NCI-H446 (cell line): ENCODE data around the gene PCDHA13.
"Not testable (repeated sequence)": the region's sequence is repeated elsewhere in the genome, so short reads cannot be mapped to it uniquely, and the experiment has no call there.

Experiments used
- DNase-seq, 2 experiments: peaks; one replicate each; lab custom pipeline; 2025; lab: John Stamatoyannopoulos, UW

Gene PCDHA13

DNA sequence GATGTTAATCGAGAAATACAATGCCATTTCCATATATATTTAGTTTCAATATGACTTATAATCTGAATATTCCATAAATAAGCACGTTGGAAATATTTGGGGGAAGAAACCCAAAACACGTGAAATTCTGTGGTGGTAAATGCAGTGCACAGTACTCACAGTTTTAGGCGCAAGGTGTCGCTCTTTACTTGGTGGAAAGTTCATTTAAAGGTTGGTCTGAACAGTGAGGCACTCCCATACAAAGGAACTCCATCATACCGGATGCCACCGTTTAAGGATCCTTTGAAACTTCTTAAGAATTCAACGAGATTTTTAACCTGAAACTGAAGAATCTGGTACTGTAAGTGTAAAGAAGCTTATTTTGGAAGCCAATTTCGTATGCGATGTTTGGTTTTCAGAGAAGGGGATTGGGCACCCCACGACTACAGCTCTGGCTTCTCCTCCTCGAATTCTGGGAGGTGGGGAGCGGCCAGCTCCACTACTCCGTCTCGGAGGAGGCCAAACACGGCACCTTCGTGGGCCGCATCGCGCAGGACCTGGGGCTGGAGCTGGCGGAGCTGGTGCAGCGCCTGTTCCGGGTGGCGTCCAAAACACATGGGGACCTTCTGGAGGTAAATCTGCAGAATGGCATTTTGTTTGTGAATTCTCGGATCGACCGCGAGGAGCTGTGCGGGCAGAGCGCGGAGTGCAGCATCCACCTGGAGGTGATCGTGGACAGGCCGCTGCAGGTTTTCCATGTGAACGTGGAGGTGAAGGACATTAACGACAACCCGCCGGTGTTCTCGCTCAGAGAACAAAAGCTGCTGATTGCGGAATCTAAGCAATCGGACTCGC is 13.0 kb upstream of the PCDHA13 start, which contains the start of gene PCDHA11:
Gene PCDHA11, plus strand, starts transcription at position 237 of the 834 bp plus-strand sequence. Its CDS starts 147 bp downstream, at position 384.
- no peak for DNase-seq

DNA sequence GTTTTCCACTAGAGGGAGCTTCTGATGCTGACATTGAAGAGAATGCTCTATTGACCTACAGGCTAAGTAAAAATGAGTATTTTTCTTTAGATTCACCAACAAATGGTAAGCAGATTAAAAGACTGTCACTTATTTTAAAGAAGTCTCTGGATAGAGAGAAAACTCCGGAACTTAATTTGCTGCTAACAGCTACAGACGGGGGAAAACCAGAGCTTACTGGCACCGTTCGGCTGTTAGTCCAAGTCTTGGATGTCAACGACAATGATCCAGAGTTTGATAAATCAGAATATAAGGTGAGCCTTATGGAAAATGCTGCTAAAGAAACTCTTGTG is 12.4 kb upstream of the PCDHA13 start:
- no peak for DNase-seq

DNA sequence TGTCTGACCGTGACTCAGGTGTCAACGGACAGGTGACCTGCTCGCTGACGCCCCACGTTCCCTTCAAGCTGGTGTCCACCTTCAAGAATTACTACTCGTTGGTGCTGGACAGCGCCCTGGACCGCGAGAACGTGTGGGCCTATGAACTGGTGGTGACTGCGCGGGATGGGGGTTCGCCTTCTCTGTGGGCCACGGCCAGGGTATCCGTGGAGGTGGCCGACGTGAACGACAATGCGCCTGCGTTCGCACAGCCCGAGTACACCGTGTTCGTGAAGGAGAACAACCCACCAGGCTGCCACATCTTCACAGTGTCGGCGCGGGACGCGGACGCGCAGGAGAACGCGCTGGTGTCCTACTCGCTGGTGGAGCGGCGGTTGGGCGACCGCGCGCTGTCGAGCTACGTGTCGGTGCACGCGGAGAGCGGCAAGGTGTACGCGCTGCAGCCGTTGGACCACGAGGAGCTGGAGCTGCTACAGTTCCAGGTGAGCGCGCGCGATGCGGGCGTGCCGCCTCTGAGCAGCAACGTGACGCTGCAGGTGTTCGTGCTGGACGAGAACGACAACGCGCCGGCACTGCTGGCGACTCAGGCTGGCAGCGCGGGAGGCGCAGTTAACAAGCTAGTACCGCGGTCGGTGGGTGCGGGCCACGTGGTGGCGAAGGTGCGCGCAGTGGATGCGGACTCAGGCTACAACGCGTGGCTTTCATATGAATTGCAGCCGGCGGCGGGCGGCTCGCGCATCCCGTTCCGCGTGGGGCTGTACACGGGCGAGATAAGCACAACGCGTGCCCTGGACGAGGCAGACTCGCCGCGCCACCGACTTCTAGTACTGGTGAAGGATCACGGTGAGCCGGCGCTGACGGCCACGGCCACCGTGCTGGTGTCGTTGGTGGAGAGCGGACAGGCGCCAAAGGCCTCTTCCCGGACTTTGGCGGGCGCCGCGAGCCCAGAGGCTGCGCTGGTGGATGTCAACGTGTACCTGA is 11.4 kb upstream of the PCDHA13 start:
- no peak for DNase-seq

DNA sequence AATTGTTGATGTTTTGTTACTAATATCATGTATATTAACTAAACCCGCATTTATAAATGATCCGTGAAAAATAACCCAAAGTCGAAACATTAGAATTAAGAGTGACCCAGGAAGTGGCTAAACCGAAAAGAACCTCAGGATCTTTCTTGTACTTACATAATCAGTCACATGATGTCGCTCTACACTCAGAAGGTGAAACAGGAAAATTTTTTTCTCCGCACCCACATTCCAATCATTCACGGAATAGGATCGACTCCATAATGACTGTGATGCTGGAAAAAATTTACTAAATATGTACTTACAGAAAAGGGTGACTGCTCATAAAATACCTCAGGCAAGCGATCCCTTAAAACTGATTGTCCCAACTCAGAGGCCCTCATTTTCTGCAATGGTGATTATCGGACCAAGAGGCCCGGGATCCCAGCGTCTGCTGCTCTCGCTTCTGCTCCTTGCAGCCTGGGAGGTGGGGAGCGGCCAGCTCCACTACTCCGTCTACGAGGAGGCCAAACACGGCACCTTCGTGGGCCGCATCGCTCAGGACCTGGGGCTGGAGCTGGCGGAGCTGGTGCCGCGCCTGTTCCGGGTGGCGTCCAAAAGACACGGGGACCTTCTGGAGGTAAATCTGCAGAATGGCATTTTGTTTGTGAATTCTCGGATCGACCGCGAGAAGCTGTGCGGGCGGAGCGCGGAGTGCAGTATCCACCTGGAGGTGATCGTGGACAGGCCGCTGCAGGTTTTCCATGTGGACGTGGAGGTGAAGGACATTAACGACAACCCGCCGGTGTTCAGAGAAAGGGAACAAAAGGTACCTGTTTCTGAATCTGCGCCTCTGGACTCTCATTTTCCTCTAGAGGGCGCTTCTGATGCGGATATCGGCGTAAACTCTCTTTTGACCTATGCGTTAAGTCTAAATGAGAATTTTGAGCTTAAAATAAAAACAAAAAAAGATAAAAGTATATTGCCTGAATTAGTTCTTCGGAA is 6.5 kb upstream of the PCDHA13 start, which contains the start of gene PCDHA12:
Gene PCDHA12, plus strand, starts transcription at position 224 of the 981 bp plus-strand sequence. Its CDS starts 165 bp downstream, at position 389.
- DNase-seq: no peak

DNA sequence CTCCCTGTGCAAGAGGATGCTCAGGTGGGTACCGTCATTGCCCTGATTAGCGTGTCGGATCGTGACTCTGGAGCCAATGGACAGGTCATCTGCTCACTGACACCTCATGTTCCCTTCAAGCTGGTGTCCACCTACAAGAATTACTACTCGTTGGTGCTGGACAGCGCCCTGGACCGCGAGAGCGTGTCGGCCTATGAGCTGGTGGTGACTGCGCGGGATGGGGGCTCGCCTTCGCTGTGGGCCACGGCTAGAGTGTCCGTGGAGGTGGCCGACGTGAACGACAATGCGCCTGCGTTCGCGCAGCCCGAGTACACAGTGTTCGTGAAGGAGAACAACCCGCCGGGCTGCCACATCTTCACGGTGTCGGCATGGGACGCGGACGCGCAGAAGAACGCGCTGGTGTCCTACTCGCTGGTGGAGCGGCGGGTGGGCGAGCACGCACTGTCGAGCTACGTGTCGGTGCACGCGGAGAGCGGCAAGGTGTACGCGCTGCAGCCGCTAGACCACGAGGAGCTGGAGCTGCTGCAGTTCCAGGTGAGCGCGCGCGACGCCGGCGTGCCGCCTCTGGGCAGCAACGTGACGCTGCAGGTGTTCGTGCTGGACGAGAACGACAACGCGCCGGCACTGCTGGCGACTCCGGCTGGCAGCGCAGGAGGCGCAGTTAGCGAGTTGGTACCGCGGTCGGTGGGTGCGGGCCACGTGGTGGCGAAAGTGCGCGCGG is 5.2 kb upstream of the PCDHA13 start:
- DNase-seq: not testable (repeated sequence)

DNA sequence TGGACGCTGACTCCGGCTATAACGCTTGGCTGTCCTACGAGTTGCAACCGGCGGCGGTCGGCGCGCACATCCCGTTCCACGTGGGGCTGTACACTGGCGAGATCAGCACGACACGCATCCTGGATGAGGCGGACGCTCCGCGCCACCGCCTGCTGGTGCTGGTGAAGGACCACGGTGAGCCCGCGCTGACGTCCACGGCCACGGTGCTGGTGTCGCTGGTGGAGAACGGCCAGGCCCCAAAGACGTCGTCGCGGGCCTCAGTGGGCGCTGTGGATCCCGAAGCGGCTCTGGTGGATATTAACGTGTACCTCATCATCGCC is 4.7 kb upstream of the PCDHA13 start:
- DNase-seq: no peak

DNA sequence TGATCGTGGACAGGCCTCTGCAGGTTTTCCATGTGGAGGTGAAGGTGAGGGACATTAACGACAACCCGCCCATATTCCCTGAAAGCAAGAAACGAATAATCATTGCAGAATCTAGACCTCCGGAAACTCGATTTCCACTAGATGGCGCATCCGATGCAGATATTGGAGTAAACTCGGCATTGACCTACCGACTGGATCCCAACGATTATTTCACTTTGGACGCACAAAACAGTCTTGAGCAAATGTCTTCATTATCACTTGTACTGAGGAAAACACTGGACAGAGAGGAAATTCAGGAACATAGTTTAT is 621 bp downstream of the PCDHA13 start:
- peak in 1 of 2 experiments; percentile 4 for DNase-seq

DNA sequence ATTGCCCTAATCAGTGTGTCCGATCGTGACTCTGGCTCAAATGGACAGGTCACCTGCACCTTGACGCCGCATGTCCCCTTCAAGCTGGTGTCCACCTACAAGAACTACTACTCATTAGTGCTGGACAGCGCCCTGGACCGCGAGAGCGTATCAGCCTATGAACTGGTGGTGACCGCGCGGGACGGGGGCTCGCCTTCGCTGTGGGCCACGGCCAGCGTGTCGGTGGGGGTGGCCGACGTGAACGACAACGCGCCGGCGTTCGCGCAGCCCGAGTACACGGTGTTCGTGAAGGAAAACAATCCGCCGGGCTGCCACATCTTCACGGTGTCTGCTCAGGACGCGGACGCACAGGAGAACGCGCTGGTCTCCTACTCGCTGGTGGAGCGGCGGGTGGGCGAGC is 1.4 kb downstream of the PCDHA13 start:
- no peak for DNase-seq

DNA sequence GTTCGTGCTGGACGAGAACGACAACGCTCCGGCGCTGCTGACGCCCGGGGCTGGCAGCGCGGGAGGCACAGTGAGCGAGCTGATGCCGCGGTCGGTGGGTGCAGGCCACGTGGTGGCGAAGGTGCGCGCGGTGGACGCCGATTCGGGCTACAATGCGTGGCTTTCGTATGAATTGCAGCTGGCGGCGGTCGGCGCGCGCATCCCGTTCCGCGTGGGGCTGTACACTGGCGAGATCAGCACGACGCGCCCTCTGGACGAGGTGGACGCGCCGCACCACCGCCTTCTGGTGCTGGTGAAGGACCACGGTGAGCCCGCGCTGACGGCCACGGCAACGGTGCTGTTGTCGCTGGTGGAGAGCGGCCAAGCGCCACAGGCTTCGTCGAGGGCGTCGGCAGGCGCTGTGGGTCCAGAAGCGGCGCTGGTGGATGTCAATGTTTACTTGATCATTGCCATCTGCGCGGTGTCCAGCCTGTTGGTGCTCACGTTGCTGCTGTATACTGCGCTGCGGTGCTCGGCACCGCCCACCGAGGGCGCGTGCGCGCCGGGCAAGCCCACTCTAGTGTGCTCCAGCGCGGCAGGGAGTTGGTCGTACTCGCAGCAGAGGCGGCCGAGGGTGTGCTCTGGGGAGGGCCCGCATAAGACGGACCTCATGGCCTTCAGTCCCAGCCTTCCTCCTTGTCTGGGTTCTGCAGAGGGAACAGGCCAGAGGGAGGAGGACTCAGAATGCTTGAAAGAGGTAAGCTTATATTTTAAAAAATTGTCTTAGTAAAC is 2.2 kb downstream of the PCDHA13 start:
- DNase-seq: no peak

DNA sequence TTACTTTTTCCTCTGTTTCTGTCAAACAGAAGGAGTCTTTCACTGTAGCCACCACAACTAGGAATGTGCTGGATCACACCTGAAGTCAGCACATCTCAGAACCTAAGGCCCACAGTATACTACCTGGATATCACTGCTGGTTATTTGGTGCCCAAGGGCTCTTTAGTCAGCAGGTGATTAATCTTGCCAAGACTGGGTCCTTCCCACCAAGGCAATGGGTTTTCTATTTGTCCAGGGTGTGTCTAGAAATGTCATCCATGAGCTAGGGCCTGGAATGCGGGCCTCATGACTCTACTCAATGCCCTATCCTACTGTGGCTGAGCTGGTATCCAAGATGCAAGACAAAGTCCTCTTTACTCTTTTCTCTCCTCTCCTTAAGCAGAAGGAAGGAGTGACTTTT is 34.4 kb downstream of the PCDHA13 start:
- DNase-seq: no peak

DNA sequence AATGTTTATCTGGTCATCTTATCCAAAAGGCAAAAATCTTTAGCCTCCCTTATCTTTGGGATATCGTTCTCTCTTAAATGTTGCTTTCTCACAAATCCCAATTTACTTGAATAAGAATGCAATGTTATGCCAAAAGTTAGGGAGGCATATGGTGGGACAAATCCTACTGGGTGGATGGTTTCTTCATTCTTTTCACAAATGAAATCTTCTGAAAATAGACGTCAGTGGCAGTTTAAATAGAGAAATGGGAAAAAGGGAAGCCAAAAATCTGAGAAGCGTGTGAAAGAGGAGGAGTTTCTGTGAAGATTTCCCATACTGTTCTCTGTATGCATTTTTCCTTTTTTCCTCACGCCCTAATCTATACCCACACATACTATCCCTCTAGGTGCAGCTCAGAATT is 41.7 kb downstream of the PCDHA13 start:
- no peak for DNase-seq

DNA sequence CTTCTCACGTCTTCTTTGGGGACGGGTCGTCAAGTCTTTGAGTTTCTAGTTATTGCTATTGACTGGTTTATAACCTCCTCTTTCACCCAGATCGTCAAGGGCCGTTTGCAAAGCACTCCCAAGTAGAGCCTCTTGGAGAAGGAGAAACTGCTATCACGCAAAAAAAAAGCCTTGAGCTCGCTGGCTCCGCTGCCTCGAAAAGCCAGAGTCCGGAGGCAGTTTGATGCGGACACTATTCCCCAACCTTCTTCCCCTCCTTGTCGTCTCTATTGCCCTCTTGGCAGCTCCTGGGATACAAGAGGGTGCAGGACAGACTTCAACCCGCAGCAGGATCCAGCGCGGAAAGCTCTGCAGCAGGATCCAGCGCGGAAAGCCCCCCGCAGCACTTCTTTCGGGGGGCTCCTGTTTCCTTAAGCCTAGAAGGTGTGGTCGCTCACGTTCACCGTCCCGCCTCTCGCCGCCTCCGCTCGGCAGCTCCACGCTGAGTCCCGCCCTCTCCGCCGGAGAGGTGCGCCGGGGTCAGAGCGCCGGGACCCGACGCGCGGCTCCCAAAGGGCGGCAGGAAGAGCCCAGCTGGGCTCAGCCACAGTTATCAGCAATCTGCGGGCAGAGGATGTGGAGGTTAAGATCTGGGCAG is 44.0 kb downstream of the PCDHA13 start, which contains the start of gene PCDHAC1:
Gene PCDHAC1, plus strand, starts transcription at position 494 of the 637 bp plus-strand sequence. CDS start 594 bp downstream, outside the sequence.
- DNase-seq: no peak

DNA sequence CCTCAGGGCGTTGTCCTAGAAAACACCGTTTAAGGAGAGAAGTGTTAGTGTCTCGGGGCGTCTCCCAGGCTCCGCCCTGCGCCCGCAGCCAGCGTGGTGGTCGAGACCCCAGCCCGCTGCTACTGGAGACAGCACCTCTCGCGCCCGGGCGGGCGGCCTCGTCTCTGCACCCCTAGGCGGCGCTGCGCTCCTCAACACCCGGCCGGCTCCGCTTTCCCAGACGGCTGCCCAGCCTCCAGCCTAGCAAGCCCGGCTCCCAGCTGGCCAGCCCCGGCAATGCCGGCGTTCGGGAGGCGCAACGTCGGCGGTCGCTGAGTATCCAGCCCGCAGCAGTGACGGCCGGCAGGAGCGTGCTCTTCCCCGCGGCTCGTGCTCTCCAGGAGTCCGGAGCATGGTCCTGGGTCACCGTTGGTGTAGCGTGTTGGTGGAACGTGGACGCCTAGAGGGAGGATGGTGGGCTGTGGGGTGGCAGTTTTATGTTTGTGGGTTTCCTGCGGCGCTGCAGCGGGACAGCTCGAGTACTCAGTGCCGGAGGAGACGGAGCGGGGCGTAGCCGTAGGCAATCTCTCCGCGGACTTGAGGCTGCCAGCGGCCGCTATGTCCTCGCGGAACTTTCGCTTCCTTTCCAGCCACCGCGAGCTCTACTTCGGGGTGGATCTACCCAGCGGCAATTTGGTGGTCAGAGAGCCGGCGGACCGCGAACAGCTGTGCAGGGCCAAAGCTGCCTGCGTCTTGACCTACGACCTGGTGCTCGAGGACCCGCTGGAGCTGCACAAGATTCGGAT is 44.7 kb downstream of the PCDHA13 start:
- DNase-seq: peak; percentile 7 to 59

DNA sequence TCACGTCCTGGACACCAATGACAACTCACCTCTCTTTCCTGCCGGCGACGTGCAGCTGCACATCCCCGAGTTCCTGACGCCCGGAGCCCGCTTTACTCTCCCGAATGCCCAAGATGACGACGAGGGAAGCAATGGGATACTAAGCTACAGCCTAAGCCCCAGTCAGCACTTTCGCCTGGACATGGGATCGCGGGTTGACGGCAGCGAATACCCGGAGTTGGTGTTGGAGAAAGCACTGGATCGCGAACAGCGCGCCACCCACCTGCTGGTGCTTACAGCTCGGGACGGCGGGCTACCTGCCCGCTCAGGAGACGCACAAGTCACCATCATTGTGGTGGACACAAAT is 45.3 kb downstream of the PCDHA13 start:
- no peak for DNase-seq
